ENCODE measurements around the gene ADPRM.

GRCh38 chr17:10666906-10667305, 30.5 kb upstream of the ADPRM start:
- TF ChIP-seq, protein P1, sequence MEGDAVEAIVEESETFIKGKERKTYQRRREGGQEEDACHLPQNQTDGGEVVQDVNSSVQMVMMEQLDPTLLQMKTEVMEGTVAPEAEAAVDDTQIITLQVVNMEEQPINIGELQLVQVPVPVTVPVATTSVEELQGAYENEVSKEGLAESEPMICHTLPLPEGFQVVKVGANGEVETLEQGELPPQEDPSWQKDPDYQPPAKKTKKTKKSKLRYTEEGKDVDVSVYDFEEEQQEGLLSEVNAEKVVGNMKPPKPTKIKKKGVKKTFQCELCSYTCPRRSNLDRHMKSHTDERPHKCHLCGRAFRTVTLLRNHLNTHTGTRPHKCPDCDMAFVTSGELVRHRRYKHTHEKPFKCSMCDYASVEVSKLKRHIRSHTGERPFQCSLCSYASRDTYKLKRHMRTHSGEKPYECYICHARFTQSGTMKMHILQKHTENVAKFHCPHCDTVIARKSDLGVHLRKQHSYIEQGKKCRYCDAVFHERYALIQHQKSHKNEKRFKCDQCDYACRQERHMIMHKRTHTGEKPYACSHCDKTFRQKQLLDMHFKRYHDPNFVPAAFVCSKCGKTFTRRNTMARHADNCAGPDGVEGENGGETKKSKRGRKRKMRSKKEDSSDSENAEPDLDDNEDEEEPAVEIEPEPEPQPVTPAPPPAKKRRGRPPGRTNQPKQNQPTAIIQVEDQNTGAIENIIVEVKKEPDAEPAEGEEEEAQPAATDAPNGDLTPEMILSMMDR (IDR thresholded peaks at IDR 0.05) = no peak
- TF ChIP-seq, protein P2, sequence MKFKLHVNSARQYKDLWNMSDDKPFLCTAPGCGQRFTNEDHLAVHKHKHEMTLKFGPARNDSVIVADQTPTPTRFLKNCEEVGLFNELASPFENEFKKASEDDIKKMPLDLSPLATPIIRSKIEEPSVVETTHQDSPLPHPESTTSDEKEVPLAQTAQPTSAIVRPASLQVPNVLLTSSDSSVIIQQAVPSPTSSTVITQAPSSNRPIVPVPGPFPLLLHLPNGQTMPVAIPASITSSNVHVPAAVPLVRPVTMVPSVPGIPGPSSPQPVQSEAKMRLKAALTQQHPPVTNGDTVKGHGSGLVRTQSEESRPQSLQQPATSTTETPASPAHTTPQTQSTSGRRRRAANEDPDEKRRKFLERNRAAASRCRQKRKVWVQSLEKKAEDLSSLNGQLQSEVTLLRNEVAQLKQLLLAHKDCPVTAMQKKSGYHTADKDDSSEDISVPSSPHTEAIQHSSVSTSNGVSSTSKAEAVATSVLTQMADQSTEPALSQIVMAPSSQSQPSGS (CRISPR knock-in tag; IDR thresholded peaks at IDR 0.05; ENCODE audit: borderline replicate concordance, low read depth) = no peak
- TF ChIP-seq, protein P3, sequence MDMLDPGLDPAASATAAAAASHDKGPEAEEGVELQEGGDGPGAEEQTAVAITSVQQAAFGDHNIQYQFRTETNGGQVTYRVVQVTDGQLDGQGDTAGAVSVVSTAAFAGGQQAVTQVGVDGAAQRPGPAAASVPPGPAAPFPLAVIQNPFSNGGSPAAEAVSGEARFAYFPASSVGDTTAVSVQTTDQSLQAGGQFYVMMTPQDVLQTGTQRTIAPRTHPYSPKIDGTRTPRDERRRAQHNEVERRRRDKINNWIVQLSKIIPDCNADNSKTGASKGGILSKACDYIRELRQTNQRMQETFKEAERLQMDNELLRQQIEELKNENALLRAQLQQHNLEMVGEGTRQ (CRISPR knock-in tag; IDR thresholded peaks at IDR 0.05) = no peak
- TF ChIP-seq NR3C1 (CRISPR knock-in tag; conservative IDR thresholded peaks at IDR 0.05; ENCODE audit: low read depth) = no peak
- TF ChIP-seq KAT7 (CRISPR knock-in tag; IDR thresholded peaks at IDR 0.05; ENCODE audit: borderline replicate concordance) = no peak
- TF ChIP-seq, protein P4, sequence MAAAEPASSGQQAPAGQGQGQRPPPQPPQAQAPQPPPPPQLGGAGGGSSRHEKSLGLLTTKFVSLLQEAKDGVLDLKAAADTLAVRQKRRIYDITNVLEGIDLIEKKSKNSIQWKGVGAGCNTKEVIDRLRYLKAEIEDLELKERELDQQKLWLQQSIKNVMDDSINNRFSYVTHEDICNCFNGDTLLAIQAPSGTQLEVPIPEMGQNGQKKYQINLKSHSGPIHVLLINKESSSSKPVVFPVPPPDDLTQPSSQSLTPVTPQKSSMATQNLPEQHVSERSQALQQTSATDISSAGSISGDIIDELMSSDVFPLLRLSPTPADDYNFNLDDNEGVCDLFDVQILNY (CRISPR knock-in tag; IDR thresholded peaks at IDR 0.05) = no peak
- no peak for TF ChIP-seq NFYB (CRISPR knock-in tag; conservative IDR thresholded peaks at IDR 0.05; ENCODE audit: low read depth)
- TF ChIP-seq, protein P5, sequence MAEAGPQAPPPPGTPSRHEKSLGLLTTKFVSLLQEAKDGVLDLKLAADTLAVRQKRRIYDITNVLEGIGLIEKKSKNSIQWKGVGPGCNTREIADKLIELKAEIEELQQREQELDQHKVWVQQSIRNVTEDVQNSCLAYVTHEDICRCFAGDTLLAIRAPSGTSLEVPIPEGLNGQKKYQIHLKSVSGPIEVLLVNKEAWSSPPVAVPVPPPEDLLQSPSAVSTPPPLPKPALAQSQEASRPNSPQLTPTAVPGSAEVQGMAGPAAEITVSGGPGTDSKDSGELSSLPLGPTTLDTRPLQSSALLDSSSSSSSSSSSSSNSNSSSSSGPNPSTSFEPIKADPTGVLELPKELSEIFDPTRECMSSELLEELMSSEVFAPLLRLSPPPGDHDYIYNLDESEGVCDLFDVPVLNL (CRISPR knock-in tag; IDR thresholded peaks at IDR 0.05; ENCODE audit: borderline replicate concordance, low read depth) = no peak
- no peak for TF ChIP-seq ZNF121 (CRISPR knock-in tag; IDR thresholded peaks at IDR 0.05)
- TF ChIP-seq CREM (CRISPR knock-in tag; IDR thresholded peaks at IDR 0.05) = no peak
- TF ChIP-seq ZNF263 (CRISPR knock-in tag; IDR thresholded peaks at IDR 0.05; ENCODE audit: low read depth) = no peak
- no peak for TF ChIP-seq SMAD3 (CRISPR knock-in tag; IDR thresholded peaks at IDR 0.05; ENCODE audit: borderline replicate concordance)

Data from WTC11 (cell line).